Parathyroid adenoma (tissue), 2 donors: ENCODE measurements around the gene FAM3D.
A peak's percentile ranks its signal among the peaks of the same experiment; 100 is the strongest.

Experiments used
- H2AFZ ChIP-seq: fragments of 300-600 bp; sonication (generic); one replicate; pipeline ENCODE4 v1.7.0; 2017; ENCODE audit warnings: antibody characterized with exemption, mild to moderate bottlenecking
- H3K27ac ChIP-seq: fragments of 300-600 bp; sonication (generic); one replicate; pipeline ENCODE4 v1.7.0; 2017
- H3K27me3 ChIP-seq: fragments of 300-600 bp; sonication (generic); one replicate; pipeline ENCODE4 v1.7.0; 2017; ENCODE audit warnings: low read length; ENCODE audit not compliant: control insufficient read depth, insufficient read depth
- H3K36me3 ChIP-seq: fragments of 300-600 bp; sonication (generic); one replicate; pipeline ENCODE4 v1.7.0; 2017; ENCODE audit warnings: low read length; ENCODE audit not compliant: control insufficient read depth, insufficient read depth
- H3K4me1 ChIP-seq: fragments of 300-600 bp; sonication (generic); one replicate; pipeline ENCODE4 v1.7.0; 2017; ENCODE audit warnings: control low read depth
- H3K4me2 ChIP-seq: fragments of 300-600 bp; sonication (generic); one replicate; pipeline ENCODE4 v1.7.0; 2017; ENCODE audit warnings: low read length
- H3K4me3 ChIP-seq: fragments of 300-600 bp; sonication (generic); one replicate; pipeline ENCODE4 v1.7.0; 2017; ENCODE audit warnings: low read depth, low read length
- H3K79me2 ChIP-seq: fragments of 300-600 bp; sonication (generic); one replicate; pipeline ENCODE4 v1.7.0; 2017; ENCODE audit warnings: control low read depth
- H3K9ac ChIP-seq: fragments of 300-600 bp; sonication (generic); one replicate; pipeline ENCODE4 v1.7.0; 2017; ENCODE audit warnings: mild to moderate bottlenecking
- H3K9me3 ChIP-seq: fragments of 300-600 bp; sonication (generic); one replicate; pipeline ENCODE4 v1.7.0; 2017; ENCODE audit warnings: low read length; ENCODE audit not compliant: control insufficient read depth
- CTCF ChIP-seq: fragments of 300-600 bp; sonication (generic); IDR thresholded peaks from one replicate; pipeline ENCODE4 v1.7.0; 2017; ENCODE audit warnings: antibody characterized with exemption, mild to moderate bottlenecking
- donor health status: primary hyperparathyroidism.

Gene FAM3D

DNA sequence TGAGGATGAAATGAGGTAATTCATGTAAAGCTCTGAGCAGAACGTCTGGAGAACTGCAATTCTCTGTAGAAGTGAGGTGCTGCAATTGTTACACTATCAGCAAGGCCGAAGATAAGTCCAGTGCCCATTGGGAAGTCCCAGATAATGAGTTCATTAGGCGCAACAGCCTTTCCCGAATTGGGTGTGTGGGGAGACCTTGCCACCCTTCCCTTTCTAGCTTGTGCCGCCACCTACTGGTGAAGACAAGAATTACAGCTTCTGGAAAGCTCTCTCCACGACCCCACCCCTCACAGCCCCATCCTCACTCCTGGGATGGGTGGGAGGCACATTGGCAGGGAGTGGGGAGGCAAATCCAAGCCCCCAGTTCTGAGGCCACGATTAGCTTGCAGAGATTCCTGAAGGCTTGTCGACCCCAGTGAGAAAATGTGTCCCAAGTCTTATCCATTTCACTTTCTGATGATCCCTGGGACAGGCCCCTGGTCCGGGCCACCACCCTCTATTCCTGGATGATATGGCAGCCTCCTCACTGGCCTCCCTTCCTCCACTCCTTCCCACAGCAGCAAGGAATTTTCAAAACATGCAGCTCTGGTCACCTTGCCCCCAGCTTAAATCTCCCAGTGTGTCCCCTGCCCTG is 36.4 kb downstream of the FAM3D start:
- no peak overlapping the region for H3K9ac ChIP-seq
- H2AFZ ChIP-seq: no peak overlapping the region
- no peak overlapping the region for H3K4me2 ChIP-seq
- no peaks in the 10 kb centered on the region for H3K27me3 ChIP-seq
- H3K27ac ChIP-seq: no peak overlapping the region
- no peaks in the 10 kb centered on the region for H3K9me3 ChIP-seq
- no peaks in the 10 kb centered on the region for H3K36me3 ChIP-seq
- no peaks in the 10 kb centered on the region for H3K79me2 ChIP-seq
- peak; percentile 97 for TF ChIP-seq CTCF
- H3K4me1 ChIP-seq: peaks cover 4% of the 10 kb centered on the region
- no peak overlapping the region for H3K4me3 ChIP-seq

DNA sequence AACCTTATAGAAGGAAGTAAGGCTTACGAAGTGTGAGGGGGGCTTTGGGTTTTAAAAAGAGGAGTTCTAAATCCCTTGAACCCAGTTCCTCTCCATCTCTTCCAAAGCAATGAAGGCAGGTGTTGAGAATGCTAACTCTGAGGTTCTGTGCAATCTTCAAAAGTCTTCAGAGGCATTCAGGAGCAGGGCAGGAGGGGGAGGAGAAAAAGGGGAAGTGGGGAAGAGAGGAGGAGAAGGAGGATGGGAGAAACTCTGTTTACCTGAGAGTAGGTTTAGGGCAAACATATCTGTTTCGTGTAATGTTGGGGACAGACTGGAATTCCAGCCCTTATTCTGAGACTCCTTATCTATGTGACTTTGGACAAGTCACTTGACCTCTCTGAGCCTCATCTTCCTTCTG is 36.9 kb downstream of the FAM3D start:
- Histone ChIP-seq H3K9ac (no peak overlapping the region), H3K27me3 (no peaks in the 10 kb centered on the region), H3K9me3 (no peaks in the 10 kb centered on the region), H3K4me3 (no peak overlapping the region), H3K4me2 (no peak overlapping the region), H3K79me2 (no peaks in the 10 kb centered on the region), H3K36me3 (no peaks in the 10 kb centered on the region), H3K27ac (peak overlapping the region; percentile 47), H2AFZ (no peak overlapping the region), H3K4me1 (peaks cover 4% of the 10 kb centered on the region)
- no peak for TF ChIP-seq CTCF

DNA sequence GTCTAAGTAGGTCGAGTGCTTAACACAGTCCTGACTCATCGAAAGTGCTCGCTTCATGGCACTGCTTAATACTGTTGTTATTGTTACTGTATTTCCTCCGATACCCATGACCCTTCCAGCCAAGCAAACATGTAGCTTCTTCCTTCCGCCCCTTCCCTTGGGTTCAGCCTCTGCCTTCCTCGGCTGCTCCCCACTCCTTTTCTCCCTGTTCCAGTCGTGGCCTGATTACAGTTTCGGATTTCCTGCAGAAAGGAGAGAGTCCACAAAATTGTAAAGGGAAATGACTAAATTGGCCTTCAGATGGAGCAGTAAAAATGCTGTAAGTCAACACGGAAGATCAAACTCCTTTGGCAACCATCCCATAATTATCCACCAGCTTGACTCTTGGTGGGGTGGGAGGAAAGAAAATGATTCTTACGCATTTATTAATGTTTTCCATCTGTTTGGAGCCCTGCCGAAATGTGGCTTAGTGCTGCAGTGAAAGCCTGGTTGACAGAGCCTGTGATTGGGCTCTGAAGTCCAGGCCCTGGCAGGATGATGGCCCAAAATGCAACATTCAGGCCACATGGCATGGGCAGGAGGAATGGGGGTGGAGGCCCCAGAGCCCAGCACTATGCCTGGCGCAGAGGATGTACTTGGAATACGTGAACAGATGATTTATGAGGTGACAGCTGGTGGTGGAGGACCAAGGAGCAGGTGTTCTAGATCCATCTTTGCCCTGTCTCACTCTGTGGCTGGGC is 37.6 kb downstream of the FAM3D start:
- Histone ChIP-seq H3K9me3 (no peaks in the 10 kb centered on the region), H2AFZ (no peak overlapping the region), H3K4me1 (peaks cover 4% of the 10 kb centered on the region), H3K9ac (no peak overlapping the region), H3K79me2 (no peaks in the 10 kb centered on the region), H3K4me2 (no peak overlapping the region), H3K36me3 (no peaks in the 10 kb centered on the region), H3K4me3 (no peak overlapping the region), H3K27me3 (no peaks in the 10 kb centered on the region), H3K27ac (peak overlapping the region; percentile 47)
- no peak for TF ChIP-seq CTCF

- no peak overlapping the region for H2AFZ ChIP-seq
- H3K9me3 ChIP-seq: no peaks in the 10 kb centered on the region
- H3K27me3 ChIP-seq: no peaks in the 10 kb centered on the region
- H3K4me2 ChIP-seq: no peak overlapping the region
- no peaks in the 10 kb centered on the region for H3K36me3 ChIP-seq
- no peaks in the 10 kb centered on the region for H3K79me2 ChIP-seq
- TF ChIP-seq CTCF: no peak
- H3K4me3 ChIP-seq: no peak overlapping the region
- peaks cover 4% of the 10 kb centered on the region for H3K4me1 ChIP-seq
- no peak overlapping the region for H3K9ac ChIP-seq
- H3K27ac ChIP-seq: no peak overlapping the region
Measured at GRCh38 chr3:58627941-58628340, 38.6 kb downstream of the FAM3D start.

- H3K4me1 ChIP-seq: peaks cover 4% of the 10 kb centered on the region
- H3K27me3 ChIP-seq: no peaks in the 10 kb centered on the region
- H3K9ac ChIP-seq: no peak overlapping the region
- H3K36me3 ChIP-seq: no peaks in the 10 kb centered on the region
- H3K4me3 ChIP-seq: no peak overlapping the region
- no peak for TF ChIP-seq CTCF
- no peaks in the 10 kb centered on the region for H3K79me2 ChIP-seq
- no peak overlapping the region for H3K27ac ChIP-seq
- no peak overlapping the region for H3K4me2 ChIP-seq
- no peaks in the 10 kb centered on the region for H3K9me3 ChIP-seq
- H2AFZ ChIP-seq: no peak overlapping the region
Measured at GRCh38 chr3:58627570-58627885, 39.0 kb downstream of the FAM3D start.
